Suppressor macrophage treated with lipopolysaccharide for 1 hour (primary cell): ENCODE data around the gene CALCOCO1.

ENCODE experiments used
- DNase-seq, 3 donors: peaks; one replicate each; pipeline ENCODE4 v3.0.0-alpha.2; 2020 to 2022

Gene CALCOCO1

DNA sequence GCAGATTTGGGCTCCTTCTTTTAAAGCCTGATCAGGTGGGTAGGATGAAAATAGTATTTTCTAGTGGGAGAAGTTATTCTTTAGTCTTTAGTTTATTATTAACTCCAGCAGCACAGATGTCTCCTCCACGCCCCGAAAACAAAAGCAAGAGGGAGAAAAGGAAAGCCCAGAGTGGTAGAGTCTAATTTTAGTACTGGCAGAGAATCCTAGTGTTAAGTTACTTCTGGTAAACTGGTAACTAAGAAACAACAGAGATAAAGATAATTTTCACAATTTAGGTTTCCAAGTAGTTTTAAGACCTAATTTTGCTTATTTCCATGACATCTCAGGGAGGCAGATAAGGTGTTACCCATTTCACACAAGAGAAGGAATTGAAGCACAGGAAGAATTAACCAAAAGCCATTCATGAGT lies 67.7 kb downstream of the CALCOCO1 start:
- no peak for DNase-seq

DNA sequence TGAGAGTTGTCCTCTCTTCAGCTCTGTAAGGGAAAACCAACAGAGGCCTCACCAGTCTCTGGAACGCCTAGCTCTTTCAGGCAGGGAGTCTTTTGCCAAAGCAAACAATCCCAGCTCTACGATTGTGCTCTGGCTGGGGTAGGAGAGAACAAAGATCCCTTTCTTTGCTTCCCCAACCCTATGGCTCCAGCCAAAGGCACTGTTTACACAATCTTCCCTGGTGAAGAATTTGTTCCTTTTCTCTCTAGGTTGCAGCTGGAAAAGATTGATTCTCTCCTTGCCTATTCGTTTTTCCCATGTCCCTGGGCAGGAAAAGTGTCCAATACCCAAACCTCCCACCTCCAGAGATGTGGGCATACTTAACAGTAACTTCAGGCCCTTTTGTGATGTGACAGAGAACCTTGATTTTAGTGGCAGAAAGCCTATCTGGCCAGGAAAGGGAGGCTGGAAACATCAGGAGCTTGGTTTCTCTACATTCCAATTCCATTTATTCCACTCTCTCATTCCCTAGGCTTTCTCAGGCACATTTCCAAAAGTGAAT lies 68.2 kb downstream of the CALCOCO1 start:
- DNase-seq = no peak
